ENCODE results near the gene SECTM1. TPM values are rescaled to one million over a fixed set of nuclear protein-coding genes. Genes with fewer than 3 reads are reported as not detected.

The SECTM1 gene
- total RNA-seq, 3 donors from 2014 or later, result 2.6 to 3.8 (median 3.0) TPM

- DNase-seq, result no peak
- Mint-ChIP-seq H3K4me1 (ENCODE audit: low read depth) (peaks cover 6% of the 10 kb centered on the region), H3K4me3 (no peak overlapping the region), H3K9me3 (no peaks in the 10 kb centered on the region), H3K36me3 (ENCODE audit: insufficient read depth) (no peaks in the 10 kb centered on the region), H3K27me3 (ENCODE audit: low read depth) (peaks cover 1% of the 10 kb centered on the region)
- ATAC-seq, result no peak
Measured at GRCh38 chr17:82345151-82345976, 11.8 kb upstream of the SECTM1 start.

- DNase-seq, result no peak
- Mint-ChIP-seq H3K36me3 (ENCODE audit: insufficient read depth) (no peaks in the 10 kb centered on the region), H3K9me3 (no peaks in the 10 kb centered on the region), H3K27me3 (ENCODE audit: low read depth) (peaks cover 1% of the 10 kb centered on the region), H3K4me1 (ENCODE audit: low read depth) (peaks cover 6% of the 10 kb centered on the region), H3K4me3 (no peak overlapping the region)
- no peak for ATAC-seq
Measured at GRCh38 chr17:82344175-82344907, 10.8 kb upstream of the SECTM1 start.

GRCh38 chr17:82343560-82343959 lies 10.0 kb upstream of the SECTM1 start:
- Mint-ChIP-seq H3K27me3 (ENCODE audit: low read depth) (peaks cover 1% of the 10 kb centered on the region), H3K4me1 (ENCODE audit: low read depth) (peaks cover 12% of the 10 kb centered on the region), H3K4me3 (no peak overlapping the region), H3K9me3 (no peaks in the 10 kb centered on the region), H3K36me3 (ENCODE audit: insufficient read depth) (no peaks in the 10 kb centered on the region)
- ATAC-seq (no peak), DNase-seq (no peak)

- H3K9me3 Mint-ChIP-seq, result no peaks in the 10 kb centered on the region
- DNase-seq (no peak), ATAC-seq (no peak)
- peaks cover 12% of the 10 kb centered on the region for H3K4me1 Mint-ChIP-seq (ENCODE audit: low read depth)
- no peak overlapping the region for H3K4me3 Mint-ChIP-seq
- no peaks in the 10 kb centered on the region for H3K27me3 Mint-ChIP-seq (ENCODE audit: low read depth)
- no peaks in the 10 kb centered on the region for H3K36me3 Mint-ChIP-seq (ENCODE audit: insufficient read depth)
Measured at GRCh38 chr17:82342361-82343079, 9.0 kb upstream of the SECTM1 start.

- H3K27me3 Mint-ChIP-seq (ENCODE audit: low read depth), result no peaks in the 10 kb centered on the region
- H3K9me3 Mint-ChIP-seq, result no peaks in the 10 kb centered on the region
- peaks cover 15% of the 10 kb centered on the region for H3K4me1 Mint-ChIP-seq (ENCODE audit: low read depth)
- H3K36me3 Mint-ChIP-seq (ENCODE audit: insufficient read depth), result no peaks in the 10 kb centered on the region
- no peak for DNase-seq
- no peak overlapping the region for H3K4me3 Mint-ChIP-seq
- no peak for ATAC-seq
Measured at GRCh38 chr17:82339634-82340580, 6.3 kb upstream of the SECTM1 start.

GRCh38 chr17:82338858-82339633 lies 5.5 kb upstream of the SECTM1 start:
- Mint-ChIP-seq H3K36me3 (ENCODE audit: insufficient read depth) (no peaks in the 10 kb centered on the region), H3K4me3 (no peak overlapping the region), H3K9me3 (no peaks in the 10 kb centered on the region), H3K4me1 (ENCODE audit: low read depth) (peaks cover 22% of the 10 kb centered on the region), H3K27me3 (ENCODE audit: low read depth) (no peaks in the 10 kb centered on the region)
- ATAC-seq (no peak), DNase-seq (no peak)

GRCh38 chr17:82334622-82335394 lies 1.2 kb upstream of the SECTM1 start:
- Mint-ChIP-seq H3K4me3 (peak overlapping the region; percentile 89), H3K27me3 (ENCODE audit: low read depth) (peaks cover 2% of the 10 kb centered on the region), H3K9me3 (no peaks in the 10 kb centered on the region), H3K36me3 (ENCODE audit: insufficient read depth) (no peaks in the 10 kb centered on the region), H3K4me1 (ENCODE audit: low read depth) (peaks cover 30% of the 10 kb centered on the region)
- DNase-seq (no peak), ATAC-seq (peak; percentile 10 to 21)

- Mint-ChIP-seq H3K36me3 (ENCODE audit: insufficient read depth) (no peaks in the 10 kb centered on the region), H3K4me1 (ENCODE audit: low read depth) (peaks cover 29% of the 10 kb centered on the region)
Measured at GRCh38 chr17:82334204-82334621, 647 bp upstream of the SECTM1 start.

GRCh38 chr17:82332669-82333278 lies 792 bp downstream of the SECTM1 start:
- no peaks in the 10 kb centered on the region for H3K9me3 Mint-ChIP-seq
- peak overlapping the region; percentile 74 for H3K4me3 Mint-ChIP-seq
- peak; percentile 34 to 49 for ATAC-seq
- peaks cover 24% of the 10 kb centered on the region for H3K4me1 Mint-ChIP-seq (ENCODE audit: low read depth)
- no peaks in the 10 kb centered on the region for H3K36me3 Mint-ChIP-seq (ENCODE audit: insufficient read depth)
- DNase-seq, result no peak
- peaks cover 2% of the 10 kb centered on the region for H3K27me3 Mint-ChIP-seq (ENCODE audit: low read depth)

More at GRCh38 chr17:82334204-82334621, 647 bp upstream of the SECTM1 start:
- Mint-ChIP-seq H3K4me3 (peak overlapping the region; percentile 89), H3K9me3 (no peaks in the 10 kb centered on the region), H3K27me3 (ENCODE audit: low read depth) (peaks cover 2% of the 10 kb centered on the region)
- DNase-seq (no peak), ATAC-seq (no peak)

- Mint-ChIP-seq H3K27me3 (ENCODE audit: low read depth) (peaks cover 2% of the 10 kb centered on the region), H3K36me3 (ENCODE audit: insufficient read depth) (no peaks in the 10 kb centered on the region), H3K9me3 (no peaks in the 10 kb centered on the region), H3K4me3 (peak overlapping the region; percentile 38), H3K4me1 (ENCODE audit: low read depth) (peaks cover 24% of the 10 kb centered on the region)
- ATAC-seq (no peak), DNase-seq (no peak)
Measured at GRCh38 chr17:82331345-82331939, 2.1 kb downstream of the SECTM1 start.

GRCh38 chr17:82330322-82331239 lies 3.0 kb downstream of the SECTM1 start:
- ATAC-seq, result no peak
- no peaks in the 10 kb centered on the region for H3K36me3 Mint-ChIP-seq (ENCODE audit: insufficient read depth)
- H3K27me3 Mint-ChIP-seq (ENCODE audit: low read depth), result peaks cover 2% of the 10 kb centered on the region
- no peak overlapping the region for H3K4me3 Mint-ChIP-seq
- no peak for DNase-seq
- no peaks in the 10 kb centered on the region for H3K9me3 Mint-ChIP-seq
- peaks cover 21% of the 10 kb centered on the region for H3K4me1 Mint-ChIP-seq (ENCODE audit: low read depth)
